Sigmoid colon (tissue), 4 donors: ENCODE data around the gene FGF14.

ENCODE experiments used
- CTCF ChIP-seq, 4 experiments: fragments of 450-650 bp in 3 of 4; fragments of 200-600 bp in 1 of 4; IDR thresholded peaks; one replicate each; pipeline ENCODE4 v1.5.1; 2016 to 2019; ENCODE audit warnings: antibody characterized with exemption in 4 of 4, mild to moderate bottlenecking in 3 of 4, moderate library complexity in 2 of 4
- EP300 ChIP-seq, 4 donors: sonication (generic); formaldehyde crosslinking; IDR thresholded peaks; one replicate each; pipeline ENCODE4 v1.6.1; 2017; ENCODE audit warnings: antibody characterized with exemption in 4 of 4
- POLR2A ChIP-seq, 2 donors: fragments of 450-650 bp; IDR thresholded peaks; one replicate each; pipeline ENCODE4 v1.6.1; 2016; ENCODE audit warnings: antibody characterized with exemption in 2 of 2, mild to moderate bottlenecking in 2 of 2, moderate library complexity in 2 of 2
- POLR2AphosphoS5 ChIP-seq, 4 donors: sonication (generic); formaldehyde crosslinking; IDR thresholded peaks; one replicate each; pipeline ENCODE4 v1.6.1; 2017; ENCODE audit warnings: antibody characterized with exemption in 4 of 4

DNA sequence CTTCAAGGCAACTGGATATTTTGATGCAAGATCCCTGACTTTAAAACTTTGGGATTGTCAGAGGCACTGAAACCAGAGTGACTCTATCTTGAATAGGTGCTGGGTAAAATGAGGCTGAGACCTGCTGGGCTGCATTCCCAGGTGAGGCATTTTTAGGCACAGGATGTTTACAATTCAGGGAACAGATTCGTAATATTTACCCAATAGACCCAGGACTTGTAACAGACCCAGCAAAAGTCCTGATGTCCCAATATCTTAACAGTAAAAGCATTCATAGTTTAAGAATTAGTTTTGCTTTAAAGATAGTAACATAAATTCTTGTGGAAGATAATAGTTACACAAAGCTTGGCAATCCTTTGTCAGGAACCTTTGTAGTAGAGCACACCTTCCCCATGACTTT, 166.2 kb downstream of the FGF14 start:
- TF ChIP-seq POLR2AphosphoS5 (IDR thresholded peaks at IDR 0.05) (no peak), CTCF (IDR thresholded peaks at IDR 0.05) (no peak), POLR2A (IDR thresholded peaks at IDR 0.05) (no peak), EP300 (IDR thresholded peaks at IDR 0.05) (no peak)
